ENCODE measurements around the gene RUFY4.

GRCh38 chr2:218081695-218082094 is 12.6 kb downstream of the RUFY4 start:
- no peak for TF ChIP-seq POLR2A (IDR thresholded peaks at IDR 0.05)
- TF ChIP-seq CTCF (IDR thresholded peaks at IDR 0.05 in 4 of 5, conservative IDR thresholded peaks at IDR 0.05 in 1 of 5): no peak
